Measurements from ENCODE around the gene SLC4A11.

SLC4A11 gene

DNA sequence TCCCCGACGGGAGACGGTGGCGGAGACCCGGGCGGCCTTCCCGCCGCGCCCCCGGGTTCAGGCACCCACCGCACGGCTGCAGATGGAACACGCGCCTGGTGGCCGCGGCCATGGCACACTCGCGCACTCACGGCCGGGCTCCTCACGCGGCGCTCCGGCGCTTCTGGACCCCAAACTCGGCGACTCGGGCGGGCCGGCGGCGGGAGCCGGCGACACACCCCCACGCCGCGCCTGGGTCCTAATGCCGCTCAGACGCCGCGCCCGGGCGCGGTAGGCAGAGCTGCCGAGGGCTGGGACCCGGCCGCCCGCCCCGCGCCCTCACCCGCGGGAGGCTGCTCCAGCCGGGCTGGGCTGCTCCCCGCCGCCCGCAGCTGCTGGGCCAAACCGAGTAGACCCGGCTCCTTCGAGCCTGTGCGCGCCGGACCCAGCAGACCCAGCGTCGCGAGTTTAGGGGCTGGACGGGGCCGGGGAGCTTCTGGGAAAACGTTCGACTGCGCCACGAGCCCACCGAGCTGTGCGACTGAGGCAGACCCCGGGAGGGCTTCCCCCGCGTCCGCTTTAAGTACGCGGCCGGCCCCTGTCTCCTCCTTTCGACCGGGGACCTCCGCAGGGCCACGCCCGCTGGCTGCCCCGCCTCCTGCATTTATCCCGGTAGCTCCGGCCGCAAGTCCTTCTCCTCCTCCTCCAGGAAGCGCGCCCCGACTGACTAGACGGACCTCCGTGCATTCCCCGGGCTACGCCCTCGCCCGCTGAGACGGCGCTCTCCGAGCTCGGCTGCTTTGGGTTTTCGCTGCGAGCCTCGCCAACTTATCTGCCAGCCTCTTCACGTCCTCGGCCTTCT lies at the start of gene SLC4A11:
Gene SLC4A11 (minus strand): TSS at position 165 of the 841 bp plus-strand sequence. CDS start 53 bp downstream, at position 112.
- DNase-seq (ENCODE audit: low read depth in 2 of 2) = no peak

DNA sequence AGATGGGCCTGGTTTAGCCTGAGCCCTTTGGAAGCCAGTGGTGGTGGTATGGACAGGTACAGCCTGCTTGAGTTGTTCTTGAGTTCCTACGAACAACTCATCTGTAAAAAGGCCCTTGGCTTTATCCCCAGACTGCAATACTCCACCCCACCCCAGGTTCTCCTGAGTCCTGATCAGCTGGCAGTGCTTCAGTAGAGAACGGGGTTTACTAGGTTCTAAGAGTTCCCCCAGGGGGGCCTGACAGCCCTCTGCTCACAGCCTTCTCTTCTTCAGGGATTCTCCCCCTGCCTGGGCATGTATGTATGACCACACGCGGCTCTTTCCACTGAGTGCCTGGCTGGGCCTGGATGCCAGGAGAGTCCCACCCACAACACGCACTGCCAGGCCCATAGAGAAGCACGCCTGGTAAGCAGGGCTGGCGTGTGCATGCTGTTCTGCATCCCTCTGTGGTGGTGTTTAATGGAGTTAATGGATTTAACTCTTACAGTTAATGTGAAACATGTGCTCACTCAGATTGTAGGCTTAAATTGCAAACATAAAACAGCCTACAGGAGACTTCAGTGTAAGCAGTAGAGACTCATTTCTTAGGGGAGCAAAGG lies 44.3 kb upstream of the SLC4A11 start:
- no peak for DNase-seq (ENCODE audit: low read depth in 2 of 2)

DNA sequence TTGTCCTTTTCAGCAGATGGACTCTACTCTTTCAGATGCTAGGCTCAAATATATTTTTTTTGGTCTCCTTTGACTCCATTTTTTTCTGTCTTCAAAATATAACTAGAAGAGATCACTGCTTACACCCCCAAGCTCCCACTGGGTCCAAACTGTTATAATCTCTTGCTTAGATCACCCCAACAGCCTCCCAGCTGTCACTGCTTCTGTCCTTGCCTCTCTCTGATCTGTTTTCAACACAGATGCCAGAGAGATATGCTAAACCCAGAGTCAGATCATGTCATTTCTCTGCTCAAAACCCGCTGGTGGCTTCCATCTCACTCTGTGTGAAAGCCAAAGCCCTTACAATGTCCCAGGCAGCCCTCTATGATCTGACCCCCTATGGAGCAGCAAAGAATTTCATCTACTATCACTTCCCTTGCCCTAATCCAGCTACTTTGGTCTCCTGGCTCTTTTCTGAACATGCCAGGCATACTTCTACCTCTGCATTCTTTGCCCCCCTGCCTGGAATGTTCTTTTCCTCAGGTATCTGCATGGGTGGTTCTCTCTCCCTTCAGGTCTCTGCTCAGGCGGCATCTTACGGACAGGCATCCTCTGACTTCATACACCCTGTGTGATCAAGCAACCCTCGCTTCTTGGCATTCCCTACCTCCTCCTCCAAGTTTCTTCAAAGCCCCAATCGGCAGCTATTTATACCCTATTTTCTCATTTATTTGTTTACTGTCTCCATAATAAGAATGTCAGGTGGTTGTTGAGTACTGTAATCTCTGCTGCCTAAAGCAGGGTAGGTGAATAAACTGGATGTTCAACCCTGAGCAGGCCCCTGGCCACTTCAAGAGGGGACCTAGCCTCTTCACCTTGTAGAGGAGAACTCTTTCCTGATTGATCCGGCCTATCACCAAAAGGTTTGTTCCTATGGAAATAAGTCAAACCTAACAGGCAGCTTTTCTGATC lies 43.6 kb upstream of the SLC4A11 start:
- DNase-seq (ENCODE audit: low read depth in 2 of 2) = no peak

DNA sequence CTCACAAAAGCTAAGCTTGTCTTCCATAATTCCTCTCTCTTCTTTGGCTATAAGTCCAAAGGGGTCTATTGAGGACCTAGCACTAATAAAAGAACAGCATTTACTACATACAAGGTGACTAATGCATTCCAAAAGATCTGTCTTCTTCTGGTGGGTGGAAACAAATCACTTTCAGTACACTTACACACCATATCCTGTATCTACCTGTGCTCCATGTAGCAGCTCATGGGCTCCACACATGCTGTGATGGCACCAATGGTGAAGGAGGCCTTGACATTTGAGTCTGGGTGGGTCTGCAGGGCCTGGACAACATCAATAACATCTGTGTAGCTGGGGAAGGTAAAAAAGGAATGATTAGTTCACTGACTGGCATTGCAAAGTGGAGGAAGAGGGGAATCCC lies 42.4 kb upstream of the SLC4A11 start:
- DNase-seq (ENCODE audit: low read depth in 2 of 2) = no peak

DNA sequence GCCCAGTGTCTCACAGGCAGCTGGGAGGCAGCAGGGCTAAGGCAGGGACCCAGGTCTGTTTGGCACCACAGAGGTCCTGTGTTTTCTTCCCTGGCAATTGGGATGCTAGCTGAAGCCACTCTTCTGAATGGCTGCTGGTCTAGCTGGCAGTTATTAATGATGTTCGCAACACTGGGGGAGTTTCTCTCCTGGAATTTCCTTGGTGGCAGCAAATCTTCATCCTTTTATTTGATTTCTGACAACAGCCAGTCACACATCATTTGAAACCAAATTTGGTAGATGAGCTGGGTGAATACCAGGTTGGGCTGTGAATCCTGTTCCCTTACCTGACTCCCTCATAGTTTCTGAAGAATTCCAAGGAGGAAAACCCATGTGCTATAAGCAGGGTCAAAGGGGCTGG lies 40.8 kb upstream of the SLC4A11 start:
- no peak for DNase-seq (ENCODE audit: low read depth in 2 of 2)

DNA sequence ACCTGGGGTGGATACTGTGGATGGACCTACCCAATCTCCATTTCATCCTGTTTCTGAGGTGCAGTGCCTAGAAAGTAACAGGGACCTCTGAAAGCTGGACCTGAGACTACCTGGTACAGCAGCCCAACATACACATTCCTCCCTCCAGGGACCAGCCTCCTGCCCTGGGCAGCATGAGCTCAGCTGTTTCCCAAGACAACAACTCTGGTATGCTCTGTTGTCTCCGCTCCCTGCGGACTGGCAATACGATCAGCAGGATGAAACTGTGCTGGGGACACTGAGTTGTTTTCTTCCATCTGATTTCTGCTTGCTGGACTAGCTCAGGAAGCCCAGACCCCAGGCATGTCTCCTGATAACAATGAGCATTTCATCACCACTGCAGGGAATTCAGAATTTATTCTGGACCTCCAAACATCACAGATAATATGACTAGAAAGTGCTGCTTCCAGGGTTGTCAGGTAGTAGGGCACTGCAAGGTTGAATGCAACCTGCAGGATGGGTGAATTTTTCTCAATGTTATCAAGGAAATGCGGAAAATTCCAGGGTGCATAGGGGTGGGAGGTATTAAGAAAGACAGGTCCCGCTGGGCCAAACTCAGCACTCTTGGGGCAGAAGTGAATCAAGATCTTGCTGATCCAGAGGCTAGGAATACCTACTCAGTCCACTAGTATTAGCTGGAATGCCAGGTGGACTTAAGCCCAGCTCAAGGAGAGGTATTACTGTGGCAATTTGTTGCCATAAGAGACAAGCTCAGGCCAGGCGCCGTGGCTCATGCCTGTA lies 38.9 kb upstream of the SLC4A11 start:
- DNase-seq (ENCODE audit: low read depth in 2 of 2) = no peak

DNA sequence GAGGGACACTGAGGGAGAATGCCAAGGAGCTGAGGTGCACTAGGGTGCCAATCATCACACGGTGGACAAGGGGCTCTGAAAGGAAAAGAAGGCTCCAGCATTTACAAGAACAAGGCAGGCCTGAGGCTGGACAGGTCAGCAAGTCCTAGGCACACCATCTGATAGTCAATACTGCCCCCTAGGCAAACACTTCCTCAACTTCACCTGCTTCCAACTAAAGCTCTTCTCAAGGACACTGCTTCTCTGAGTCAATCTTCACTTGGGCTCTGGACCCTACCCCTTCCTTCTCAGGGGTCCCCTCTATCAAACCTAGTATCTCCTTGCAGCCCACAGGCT lies 37.7 kb upstream of the SLC4A11 start:
- no peak for DNase-seq (ENCODE audit: low read depth in 2 of 2)

- no peak for DNase-seq (ENCODE audit: low read depth in 2 of 2)
Observed at GRCh38 chr20:3275966-3276679, 37.1 kb upstream of the SLC4A11 start.

DNA sequence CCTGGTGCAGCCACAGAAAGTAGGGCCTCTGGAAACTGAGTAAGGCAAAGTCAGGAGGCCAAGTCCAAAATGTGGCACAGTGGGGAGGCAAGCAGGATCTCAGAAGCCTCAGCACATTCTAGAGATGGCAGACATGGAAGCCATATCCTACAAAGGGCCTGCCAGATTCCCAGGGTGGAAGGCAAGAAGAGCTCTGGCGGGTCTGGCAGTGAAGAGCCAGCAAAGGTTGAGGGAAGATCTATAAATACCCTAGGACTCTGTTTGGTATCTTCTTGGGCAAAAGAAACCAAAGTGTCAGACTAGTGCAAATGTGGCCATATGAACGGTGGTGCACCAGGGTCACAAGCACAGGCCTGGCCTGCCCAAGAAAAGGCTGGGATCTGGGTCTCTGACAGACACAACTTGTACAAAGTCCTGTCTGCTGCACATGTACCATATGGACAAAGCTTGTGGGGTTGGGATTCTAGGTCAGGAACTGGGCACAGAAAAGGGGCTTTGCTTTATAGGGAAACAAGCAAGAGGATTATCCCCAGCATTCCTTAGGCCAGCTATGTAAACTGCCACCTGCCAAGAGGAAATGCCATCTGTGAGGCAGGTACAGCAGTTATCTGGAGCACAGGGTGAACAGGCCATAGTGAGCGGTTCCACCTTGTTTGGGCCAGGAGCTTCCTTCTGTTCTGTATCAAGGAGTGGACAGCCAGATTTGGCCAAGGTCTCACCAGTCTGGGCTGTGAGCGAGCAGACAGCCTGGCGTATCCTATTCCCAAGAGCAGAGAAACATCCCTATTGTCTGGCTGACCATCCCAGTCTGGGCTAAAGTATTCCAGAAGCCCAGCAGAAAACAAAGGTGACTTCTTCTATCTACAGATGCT lies 36.3 kb upstream of the SLC4A11 start:
- DNase-seq (ENCODE audit: low read depth in 2 of 2) = no peak

- no peak for DNase-seq (ENCODE audit: low read depth in 2 of 2)
Observed at GRCh38 chr20:3273371-3273770, 34.4 kb upstream of the SLC4A11 start.

GRCh38 chr20:3270051-3270450 lies 31.1 kb upstream of the SLC4A11 start:
- no peak for DNase-seq (ENCODE audit: low read depth in 2 of 2)

DNA sequence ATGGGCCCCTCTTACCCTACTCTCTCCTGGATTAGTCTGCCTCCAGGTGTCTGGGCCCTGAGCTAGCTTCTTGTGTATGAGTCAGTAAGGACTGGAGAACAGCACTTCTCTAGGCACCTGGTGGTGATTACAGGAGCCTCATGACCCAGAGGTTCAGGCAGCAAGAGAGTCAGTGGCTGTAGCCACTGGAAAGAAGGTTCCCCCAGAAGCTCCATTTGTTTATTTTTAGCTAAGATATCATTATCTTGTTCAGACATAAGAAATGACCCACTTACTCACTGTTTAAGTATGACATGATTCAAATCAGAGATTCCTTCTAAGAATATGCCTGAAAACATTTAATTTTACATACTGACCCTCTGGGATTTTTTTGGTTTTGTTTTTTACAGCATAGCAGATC lies 23.6 kb upstream of the SLC4A11 start:
- no peak for DNase-seq (ENCODE audit: low read depth in 2 of 2)

- no peak for DNase-seq (ENCODE audit: low read depth in 2 of 2)
Observed at GRCh38 chr20:3258429-3258828, 19.4 kb upstream of the SLC4A11 start.

DNA sequence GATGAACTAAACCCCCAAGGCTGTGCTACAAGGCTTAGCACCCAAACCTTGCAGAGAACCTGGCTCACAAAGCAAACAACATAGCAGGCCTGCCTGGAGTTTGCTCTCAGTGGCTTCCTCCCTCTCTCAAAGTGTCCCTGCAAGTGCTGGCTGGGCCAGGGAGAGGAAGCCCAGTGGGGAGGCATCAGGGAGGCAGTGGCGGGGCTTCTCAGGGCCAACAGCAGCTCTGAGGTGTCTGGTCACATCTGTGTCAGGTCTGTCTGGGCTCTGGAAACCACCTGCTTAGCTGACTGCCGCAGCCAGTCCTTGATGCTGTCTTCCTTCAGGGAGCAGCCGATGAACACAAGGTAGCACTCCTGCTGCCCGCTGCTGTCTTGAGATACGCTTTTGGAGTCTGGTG lies 16.7 kb upstream of the SLC4A11 start:
- no peak for DNase-seq (ENCODE audit: low read depth in 2 of 2)

- DNase-seq (ENCODE audit: low read depth in 2 of 2) = no peak
Observed at GRCh38 chr20:3251806-3252205, 12.8 kb upstream of the SLC4A11 start.

GRCh38 chr20:3250091-3250504 lies 11.1 kb upstream of the SLC4A11 start:
- no peak for DNase-seq (ENCODE audit: low read depth in 2 of 2)

- no peak for DNase-seq (ENCODE audit: low read depth in 2 of 2)
Observed at GRCh38 chr20:3248993-3249347, 10.0 kb upstream of the SLC4A11 start.

- no peak for DNase-seq (ENCODE audit: low read depth in 2 of 2)
Observed at GRCh38 chr20:3248167-3248992, 9.4 kb upstream of the SLC4A11 start.

- DNase-seq (ENCODE audit: low read depth in 2 of 2) = no peak
Observed at GRCh38 chr20:3247638-3248037, 8.6 kb upstream of the SLC4A11 start.
